Measurements from ENCODE around the gene OR2H2.

The OR2H2 gene

DNA sequence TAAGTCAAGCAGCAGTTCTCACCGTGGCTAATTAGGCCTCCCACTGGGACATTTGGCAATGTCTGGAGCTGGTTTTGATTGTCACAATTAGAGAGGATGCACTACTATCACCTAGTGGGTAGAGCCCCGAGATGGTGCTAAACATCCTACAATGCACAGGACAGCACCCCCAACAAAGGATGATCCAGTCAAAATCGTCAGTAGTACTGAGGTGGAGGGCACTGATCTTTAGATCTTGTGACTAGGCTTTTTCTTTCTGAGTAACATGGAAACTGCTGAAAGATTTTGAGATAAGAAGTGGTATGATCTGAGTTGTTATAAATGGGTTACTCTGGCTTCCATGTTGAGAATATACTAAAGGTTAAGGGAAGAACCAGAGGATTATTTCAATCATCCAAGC lies 37.3 kb upstream of the OR2H2 start:
- POLR2A ChIA-PET, result interaction anchor here (0.6 kb wide), 1 partner anchor 562 kb away, joined by 4 read pairs; no protein-coding TSS in a partner anchor
- Histone ChIP-seq H3K4me3 (ENCODE audit: low read depth, low read length) (no peak overlapping the region), H3K9me3 (ENCODE audit: control insufficient read depth, insufficient read depth, low read depth, low read length) (no peaks in the 10 kb centered on the region), H3K36me3 (ENCODE audit: control insufficient read depth in 2 of 2, insufficient read depth in 1 of 2, low read length in 2 of 2) (no peaks in the 10 kb centered on the region), H3K27ac (ENCODE audit: extremely low read depth, low read depth, low read length) (no peak overlapping the region), H3K4me1 (ENCODE audit: control insufficient read depth, insufficient read depth, low read length) (peaks cover 3% of the 10 kb centered on the region; the same call in 1 of the 2 replicates)
- CTCF ChIA-PET, result interaction anchor here (0.6 kb wide), 1 partner anchor 103 kb away, joined by 3 read pairs; no protein-coding TSS in a partner anchor
- TF ChIP-seq PRDM10 (tag by site-specific recombination; IDR thresholded peaks at IDR 0.05) (peak; percentile 74), ZNF398 (tag by site-specific recombination; IDR thresholded peaks at IDR 0.05) (no peak)

- POLR2A ChIA-PET, result no interaction called here
- Histone ChIP-seq H3K4me1 (ENCODE audit: control insufficient read depth, insufficient read depth, low read length) (peaks cover 12% of the 10 kb centered on the region), H3K27ac (ENCODE audit: extremely low read depth, low read depth, low read length) (no peak overlapping the region; the same call in 1 of the 2 replicates), H3K36me3 (ENCODE audit: control insufficient read depth in 2 of 2, insufficient read depth in 1 of 2, low read length in 2 of 2) (no peaks in the 10 kb centered on the region), H3K9me3 (ENCODE audit: control insufficient read depth, insufficient read depth, low read depth, low read length) (no peaks in the 10 kb centered on the region), H3K4me3 (ENCODE audit: low read depth, low read length) (no peak overlapping the region)
- CTCF ChIA-PET, result interaction anchor here (0.7 kb wide), 1 partner anchor 537 kb away, joined by 3 read pairs; no protein-coding TSS in a partner anchor
- no peak for TF ChIP-seq ZNF366 (tag by site-specific recombination; conservative IDR thresholded peaks at IDR 0.05)
- TF ChIP-seq IKZF3 (tag by site-specific recombination; IDR thresholded peaks at IDR 0.05), result peak; percentile 35; the same call in 1 of the 2 replicates
- peak; percentile 96 for TF ChIP-seq OVOL3 (tag by site-specific recombination; IDR thresholded peaks at IDR 0.05)
- TF ChIP-seq SP3 (tag by site-specific recombination; IDR thresholded peaks at IDR 0.05), result no peak
- no peak for TF ChIP-seq ZNF639 (tag by site-specific recombination; IDR thresholded peaks at IDR 0.05)
- no peak for TF ChIP-seq ZSCAN30 (tag by site-specific recombination; IDR thresholded peaks at IDR 0.05)
- no peak for TF ChIP-seq BCL11B (tag by site-specific recombination; IDR thresholded peaks at IDR 0.05; ENCODE audit: low read depth)
- no peak for TF ChIP-seq HOXD13 (CRISPR knock-in tag; IDR thresholded peaks at IDR 0.05; ENCODE audit: borderline replicate concordance)
- TF ChIP-seq ZNF629 (tag by site-specific recombination; IDR thresholded peaks at IDR 0.05), result no peak
- TF ChIP-seq PRDM6 (tag by site-specific recombination; IDR thresholded peaks at IDR 0.05), result peak; percentile 42
- no peak for TF ChIP-seq PBX3 (CRISPR knock-in tag; IDR thresholded peaks at IDR 0.05)
- TF ChIP-seq, protein P1, sequence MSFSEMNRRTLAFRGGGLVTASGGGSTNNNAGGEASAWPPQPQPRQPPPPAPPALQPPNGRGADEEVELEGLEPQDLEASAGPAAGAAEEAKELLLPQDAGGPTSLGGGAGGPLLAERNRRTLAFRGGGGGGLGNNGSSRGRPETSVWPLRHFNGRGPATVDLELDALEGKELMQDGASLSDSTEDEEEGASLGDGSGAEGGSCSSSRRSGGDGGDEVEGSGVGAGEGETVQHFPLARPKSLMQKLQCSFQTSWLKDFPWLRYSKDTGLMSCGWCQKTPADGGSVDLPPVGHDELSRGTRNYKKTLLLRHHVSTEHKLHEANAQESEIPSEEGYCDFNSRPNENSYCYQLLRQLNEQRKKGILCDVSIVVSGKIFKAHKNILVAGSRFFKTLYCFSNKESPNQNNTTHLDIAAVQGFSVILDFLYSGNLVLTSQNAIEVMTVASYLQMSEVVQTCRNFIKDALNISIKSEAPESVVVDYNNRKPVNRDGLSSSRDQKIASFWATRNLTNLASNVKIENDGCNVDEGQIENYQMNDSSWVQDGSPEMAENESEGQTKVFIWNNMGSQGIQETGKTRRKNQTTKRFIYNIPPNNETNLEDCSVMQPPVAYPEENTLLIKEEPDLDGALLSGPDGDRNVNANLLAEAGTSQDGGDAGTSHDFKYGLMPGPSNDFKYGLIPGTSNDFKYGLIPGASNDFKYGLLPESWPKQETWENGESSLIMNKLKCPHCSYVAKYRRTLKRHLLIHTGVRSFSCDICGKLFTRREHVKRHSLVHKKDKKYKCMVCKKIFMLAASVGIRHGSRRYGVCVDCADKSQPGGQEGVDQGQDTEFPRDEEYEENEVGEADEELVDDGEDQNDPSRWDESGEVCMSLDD (tag by site-specific recombination; IDR thresholded peaks at IDR 0.05), result no peak
- TF ChIP-seq EGR2 (tag by site-specific recombination; IDR thresholded peaks at IDR 0.05; ENCODE audit: low read depth), result no peak
- no peak for TF ChIP-seq ZNF785 (tag by site-specific recombination; IDR thresholded peaks at IDR 0.05)
- peak; percentile 29; the same call in 1 of the 2 replicates for TF ChIP-seq OSR2 (tag by site-specific recombination; IDR thresholded peaks at IDR 0.05)
- no peak for TF ChIP-seq GFI1B (tag by site-specific recombination; IDR thresholded peaks at IDR 0.05)
- no peak for TF ChIP-seq ZSCAN5A (tag by site-specific recombination; IDR thresholded peaks at IDR 0.05)
Measured at GRCh38 chr6:29552512-29553051, 32.3 kb upstream of the OR2H2 start.
